CD4-positive, alpha-beta T cell treated with Interleukin-10 for 1 hour (primary cell): ENCODE results near the gene AIP.

ENCODE experiments used
- DNase-seq: peaks from one replicate; pipeline ENCODE4 v3.0.0-alpha.2; 2020

Gene AIP

DNA sequence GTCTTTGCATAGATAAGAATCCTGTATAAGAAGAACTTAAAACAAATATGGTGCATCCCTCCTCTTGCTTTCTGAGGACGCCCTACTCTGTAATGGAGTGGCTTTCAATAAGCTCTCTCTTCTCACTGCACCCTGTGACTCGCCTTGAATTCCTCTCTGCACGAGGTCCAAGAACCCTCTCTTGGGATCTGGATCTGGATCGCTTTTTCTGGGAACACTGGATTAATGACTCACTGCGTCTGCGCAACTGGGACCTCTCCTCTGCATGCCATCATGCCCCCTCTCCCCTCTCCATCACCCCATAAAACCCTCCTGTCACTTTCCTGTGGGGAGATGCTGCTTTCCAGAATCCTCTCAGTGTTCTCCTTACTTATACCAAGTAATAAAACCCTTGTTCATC, 55.5 kb downstream of the AIP start:
- DNase-seq = no peak

DNA sequence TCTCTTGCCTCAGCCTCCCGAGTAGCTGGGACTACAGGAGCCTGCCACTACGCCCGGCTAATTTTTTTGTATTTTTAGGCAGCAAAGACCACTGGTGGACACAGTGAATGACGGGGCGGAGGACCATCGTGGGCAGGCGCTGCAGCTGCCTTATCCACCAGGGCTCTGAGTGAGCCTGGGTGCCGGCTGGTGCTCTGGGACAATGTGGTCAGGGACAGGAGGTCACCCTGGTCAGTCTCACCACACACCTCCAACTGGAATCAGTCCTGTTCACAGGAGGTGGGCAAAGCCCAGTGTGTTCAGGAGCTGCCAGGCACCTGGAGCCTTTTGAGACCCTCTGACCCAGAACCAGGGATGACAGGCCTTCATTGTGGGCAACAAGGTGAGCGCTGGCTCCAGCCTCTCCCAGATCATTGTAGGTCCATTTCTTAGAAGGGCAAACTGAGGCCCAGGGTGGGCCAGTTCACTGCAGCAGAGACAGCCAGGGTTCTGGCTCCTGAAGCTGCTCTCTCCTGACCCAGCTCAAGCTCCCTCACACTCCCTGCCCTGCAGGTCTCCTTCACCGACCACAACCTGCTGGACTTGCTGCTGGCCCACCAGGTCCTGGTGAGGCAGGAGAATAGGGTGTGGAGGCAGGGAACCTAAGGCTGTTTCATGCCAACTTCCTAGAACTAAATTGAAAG, 56.1 kb downstream of the AIP start:
- no peak for DNase-seq

GRCh38 chr11:67539550-67539949, 56.7 kb downstream of the AIP start:
- no peak for DNase-seq
